GM21447 (cell line): ENCODE data around the gene SUSD2.
"Not testable (repeated sequence)": the region's sequence is repeated elsewhere in the genome, so short reads cannot be mapped to it uniquely, and the experiment has no call there.

Experiments used
- ATAC-seq: cut with Tn5 transposase; IDR thresholded peaks from one replicate; pipeline ENCODE4 v1.9.1; 2021; ENCODE audit not compliant: unreplicated experiment

Gene SUSD2

DNA sequence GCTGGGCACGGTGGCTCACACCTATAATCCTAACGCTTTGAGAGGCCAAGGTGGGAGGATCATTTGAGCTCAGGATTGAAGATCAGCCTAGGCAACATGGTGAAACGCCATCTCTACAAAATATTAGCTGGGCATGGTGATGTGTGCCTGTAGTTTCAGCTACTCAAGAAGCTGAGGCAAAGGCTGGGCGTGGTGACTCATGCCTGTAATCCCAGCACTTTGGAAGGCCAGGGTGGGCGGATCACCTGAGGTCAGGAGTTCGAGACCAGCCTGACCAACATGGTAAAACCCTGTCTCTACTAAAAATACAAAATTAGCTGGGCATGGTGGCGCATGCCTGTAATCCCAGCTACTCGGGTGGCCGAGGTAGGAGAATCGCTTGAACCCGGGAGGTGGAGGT, 29.1 kb downstream of the SUSD2 start:
- ATAC-seq: not testable (repeated sequence)

DNA sequence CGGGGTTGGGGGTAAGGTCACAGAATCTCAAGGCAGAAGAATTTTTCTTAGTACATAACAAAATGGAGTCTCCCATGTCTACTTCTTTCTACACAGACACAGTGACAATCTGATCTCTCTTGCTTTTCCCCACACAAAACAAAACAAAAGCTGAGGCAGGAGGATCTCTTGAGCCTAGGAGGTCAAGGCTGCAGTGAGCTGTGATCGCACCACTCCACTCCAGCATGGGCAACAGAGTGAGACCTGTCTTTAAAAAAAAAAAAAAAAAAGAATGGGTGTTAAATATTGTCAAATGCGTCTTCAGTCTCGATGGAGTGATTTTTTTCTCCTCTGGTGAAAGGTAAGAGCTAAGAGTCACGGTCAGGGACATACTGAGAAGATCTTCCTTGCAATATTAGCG, 30.4 kb downstream of the SUSD2 start:
- ATAC-seq: not testable (repeated sequence)

DNA sequence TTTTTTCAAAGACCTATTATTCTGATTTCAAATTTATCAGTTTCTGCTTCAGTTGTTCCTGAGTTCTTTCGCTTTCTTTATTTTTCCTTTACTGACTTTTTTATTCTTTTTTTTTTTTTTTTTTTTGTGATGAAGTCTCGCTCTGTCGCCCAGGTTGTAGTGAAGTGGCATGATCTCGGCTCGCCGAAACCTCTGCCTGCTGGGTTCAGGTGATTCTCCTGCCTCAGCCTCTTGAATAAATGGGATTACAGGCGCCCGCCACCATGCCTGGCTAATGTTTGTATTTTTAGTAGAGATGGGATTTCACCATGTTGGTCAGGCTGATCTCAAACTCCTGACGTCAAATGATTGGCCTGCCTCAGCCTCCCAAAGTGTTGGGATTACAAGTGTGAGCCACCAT, 31.8 kb downstream of the SUSD2 start:
- ATAC-seq: not testable (repeated sequence)

DNA sequence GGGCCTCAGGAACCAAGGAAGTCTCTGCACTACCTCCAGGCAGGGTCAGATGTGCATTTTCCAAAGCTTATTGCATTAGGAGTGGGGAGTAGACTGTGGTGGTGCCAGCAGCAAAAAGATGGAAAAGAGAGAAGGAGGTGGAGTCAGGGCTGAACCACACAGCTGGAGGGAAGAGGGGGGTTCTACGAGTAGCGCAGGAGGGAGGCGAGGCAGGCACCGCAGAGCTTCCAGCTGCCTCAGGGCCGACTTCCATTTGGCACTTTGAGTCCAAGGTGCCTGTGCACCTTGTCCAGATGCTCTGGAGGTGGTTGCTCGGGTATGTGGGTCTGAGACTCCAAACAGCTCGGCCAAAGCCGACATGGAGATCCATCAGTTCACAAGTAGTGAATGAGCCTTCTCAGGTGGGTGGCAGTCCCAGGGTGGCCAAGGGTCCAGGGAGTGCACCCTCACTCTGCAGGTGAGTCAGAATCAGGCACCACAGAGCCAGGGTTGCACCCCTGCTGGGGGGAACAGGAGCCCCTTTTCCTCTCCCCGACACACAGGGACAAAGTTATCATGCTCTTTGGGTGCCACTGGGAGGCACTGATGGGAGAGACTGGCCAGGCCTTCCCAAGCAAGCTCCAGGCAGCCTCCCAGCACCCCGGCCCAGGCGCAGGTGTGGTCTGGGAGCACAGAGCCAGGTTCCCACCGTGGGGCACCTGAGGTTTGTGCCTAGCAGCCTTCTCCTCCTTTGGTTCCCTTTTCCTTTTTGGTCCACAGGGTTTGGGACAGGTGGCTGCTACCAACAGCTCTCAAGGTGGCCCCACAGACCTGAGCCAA, 33.4 kb downstream of the SUSD2 start:
- ATAC-seq: no peak

DNA sequence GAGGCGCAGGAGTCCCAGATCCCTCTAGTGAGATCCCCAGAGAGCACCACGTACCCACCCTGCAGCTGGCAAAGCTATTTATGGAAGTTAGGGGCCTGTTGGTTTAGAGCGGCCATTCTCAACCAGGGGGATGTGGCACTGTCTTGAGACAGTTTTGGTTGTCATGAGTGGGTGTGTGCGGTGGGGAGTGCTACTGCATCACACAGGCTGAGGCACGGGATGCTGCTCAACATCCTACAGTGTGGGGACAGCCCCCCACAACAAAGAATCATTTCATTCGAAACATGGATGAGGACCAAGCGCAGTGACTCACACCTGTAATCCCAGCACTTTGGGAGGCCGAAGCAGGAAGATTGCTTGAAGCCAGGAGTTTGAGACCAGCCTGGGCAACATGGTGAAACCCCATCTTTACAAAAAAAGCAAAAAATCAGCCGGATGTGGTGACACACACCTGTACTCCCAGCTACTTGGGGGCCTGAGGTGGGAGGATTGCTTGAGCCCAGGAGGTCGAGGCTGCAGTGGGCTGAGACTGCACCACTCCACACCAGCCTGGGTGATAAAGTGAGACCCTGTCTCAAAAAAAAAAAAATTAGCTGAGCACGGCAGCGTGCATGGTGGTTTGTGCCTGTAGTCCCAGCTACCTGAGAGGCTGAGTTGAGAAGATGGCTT, 35.4 kb downstream of the SUSD2 start:
- no peak for ATAC-seq

DNA sequence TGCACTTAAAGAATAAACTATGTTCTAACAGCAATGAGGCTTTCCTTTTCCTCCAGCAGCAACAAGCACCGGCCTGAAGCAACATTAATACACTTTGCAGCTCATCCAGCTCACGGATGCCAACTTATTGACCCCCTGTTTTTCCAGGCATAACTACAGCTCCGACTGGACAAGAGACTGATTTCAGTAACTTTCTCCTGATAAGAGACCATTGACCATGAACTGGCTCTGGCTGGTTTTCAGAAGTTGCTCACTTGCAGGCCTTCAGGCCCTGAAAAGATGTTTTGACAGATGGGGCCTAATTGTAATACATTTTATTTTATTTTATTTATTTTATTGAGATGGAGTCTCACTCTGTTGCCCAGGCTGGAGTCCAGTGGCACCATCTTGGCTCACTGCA, 36.1 kb downstream of the SUSD2 start:
- ATAC-seq: no peak

DNA sequence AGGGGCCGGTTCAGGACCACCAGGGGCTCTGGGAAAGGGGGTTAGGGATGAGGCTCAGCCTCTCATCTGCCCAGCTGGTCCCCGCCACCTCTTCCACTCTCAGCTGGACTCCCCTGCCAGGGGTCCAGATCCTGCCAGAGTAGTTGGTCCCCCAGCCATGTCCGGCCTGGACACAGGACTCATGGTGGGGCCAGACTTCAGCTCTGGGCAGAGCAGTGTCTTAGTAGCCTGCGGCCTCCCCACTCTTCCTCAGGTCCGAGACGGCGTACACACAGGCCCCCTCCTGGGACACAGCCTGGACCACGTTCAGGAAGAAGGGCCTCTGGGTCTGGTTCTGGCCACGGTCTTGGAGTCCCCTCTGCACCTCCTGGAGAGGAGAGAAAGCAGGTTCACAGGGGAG, 38.5 kb downstream of the SUSD2 start:
- no peak for ATAC-seq

DNA sequence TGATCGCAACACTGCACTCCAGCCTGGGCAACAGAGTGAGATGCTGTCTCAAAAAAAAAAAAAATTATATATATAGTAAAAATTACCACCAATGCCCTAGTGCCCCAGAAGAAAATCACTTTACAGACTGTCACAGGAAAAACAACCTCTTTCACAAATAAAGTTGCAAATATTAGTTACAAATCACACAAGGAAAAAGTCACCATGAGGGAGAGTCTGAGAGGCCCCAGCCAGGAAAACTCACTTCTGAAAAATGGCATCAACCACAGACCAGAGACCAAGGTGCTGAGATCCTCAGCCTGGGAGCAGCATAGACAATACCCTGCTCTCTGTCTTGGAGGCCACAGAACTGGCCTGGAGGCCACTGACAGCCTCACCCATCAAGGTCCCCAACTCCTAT, 43.2 kb downstream of the SUSD2 start:
- ATAC-seq: no peak

DNA sequence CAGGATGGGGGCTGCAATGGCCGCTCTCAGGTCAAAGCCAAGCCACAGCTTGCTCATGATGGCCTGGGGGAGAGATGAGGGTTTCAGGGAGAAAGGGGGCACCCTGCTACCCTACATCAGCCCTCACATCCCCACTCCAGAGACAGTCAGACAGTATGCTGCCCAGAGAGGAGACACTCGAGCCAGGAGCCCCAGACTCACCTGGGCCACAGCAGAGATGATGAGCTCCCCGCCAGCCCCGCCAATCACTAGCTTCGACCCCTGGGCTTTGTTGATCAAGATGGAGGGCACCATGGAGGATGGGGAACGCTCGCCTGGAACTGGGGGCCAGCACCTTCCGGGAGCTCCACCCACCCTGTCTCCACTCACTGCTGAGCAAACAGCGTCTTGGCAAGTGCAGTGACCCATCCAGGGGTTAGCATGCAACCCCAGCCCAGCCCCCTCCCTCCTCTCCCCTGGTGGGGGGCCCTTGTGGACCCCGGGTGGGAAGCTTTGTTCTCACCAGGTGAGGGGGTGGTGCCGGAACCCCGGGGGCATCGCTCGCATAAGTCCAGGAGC, 43.8 kb downstream of the SUSD2 start:
- ATAC-seq: no peak

DNA sequence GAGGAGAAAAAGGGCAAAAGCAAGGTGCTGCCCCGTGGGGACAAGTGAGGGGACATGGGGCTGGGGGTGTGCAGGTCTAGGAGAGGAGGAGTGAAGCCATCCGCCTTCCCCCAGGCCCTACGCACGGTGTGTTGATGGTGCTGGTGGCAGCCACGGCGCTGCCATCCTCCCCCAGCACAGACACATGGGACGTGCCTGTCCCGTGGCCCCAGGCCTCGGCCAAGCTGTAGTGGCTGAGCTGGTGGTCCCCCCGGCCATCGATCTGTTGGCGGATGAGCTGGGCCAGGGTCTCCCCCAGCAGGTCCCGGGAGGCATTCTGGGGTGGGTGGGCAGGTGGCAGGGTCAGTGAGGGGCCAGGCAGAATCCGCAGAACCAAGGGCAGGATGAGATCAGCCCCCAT, 44.7 kb downstream of the SUSD2 start:
- ATAC-seq: no peak

DNA sequence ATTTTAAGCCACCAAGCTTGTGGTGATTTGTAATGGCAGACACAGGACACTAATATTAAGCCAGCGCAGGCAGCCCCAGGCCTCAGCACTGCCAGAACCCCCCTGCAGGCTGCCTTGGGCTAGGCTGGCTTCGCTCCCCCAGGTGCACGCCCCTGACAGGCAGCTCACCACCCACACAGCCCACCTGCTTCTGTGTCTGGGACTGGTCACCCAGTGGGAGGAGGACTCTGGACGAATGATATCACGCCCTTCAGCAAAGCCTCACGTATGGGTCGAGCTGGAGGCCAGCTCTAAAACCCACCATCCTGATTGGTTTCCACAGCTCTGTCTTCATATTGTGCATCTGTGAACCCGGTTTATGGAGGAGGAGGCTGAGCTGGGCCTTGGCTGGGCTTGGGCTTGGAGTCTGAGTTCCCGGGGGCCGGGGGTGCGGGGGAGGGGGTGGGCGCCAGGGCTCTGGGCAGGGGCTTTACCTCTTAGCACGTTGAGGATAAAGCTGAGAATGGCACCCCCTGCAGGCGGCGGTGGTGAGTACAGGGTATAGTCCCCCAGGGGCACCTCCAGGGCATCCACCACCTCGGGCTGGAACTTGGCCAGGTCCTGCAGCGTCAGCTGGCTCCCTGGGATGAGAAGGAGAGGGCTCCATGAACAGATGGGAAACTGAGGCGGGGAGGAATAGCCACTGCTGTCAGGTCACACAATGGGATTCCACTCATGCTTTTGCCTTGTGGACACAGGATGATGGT, 49.8 kb downstream of the SUSD2 start:
- no peak for ATAC-seq

DNA sequence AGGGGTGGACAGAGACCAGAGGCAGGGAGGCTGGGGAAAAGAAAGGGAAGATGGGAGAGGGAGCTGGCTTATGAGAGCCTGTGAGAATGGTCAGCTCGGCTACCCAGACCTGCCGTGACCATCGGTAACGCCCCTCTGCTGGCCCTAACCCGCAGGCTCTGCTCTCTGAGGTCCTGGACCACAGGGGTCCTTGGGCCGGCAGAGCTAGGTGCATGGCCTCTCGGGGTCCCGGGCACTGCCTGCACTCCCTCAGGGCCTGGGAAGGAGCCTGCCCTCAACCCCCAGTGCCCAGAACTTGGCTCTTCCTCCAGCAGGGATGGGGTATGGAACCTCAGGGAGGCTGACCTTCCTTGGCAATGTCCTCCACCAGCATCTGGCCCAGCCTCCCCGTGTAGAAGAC, 50.4 kb downstream of the SUSD2 start:
- ATAC-seq: no peak

DNA sequence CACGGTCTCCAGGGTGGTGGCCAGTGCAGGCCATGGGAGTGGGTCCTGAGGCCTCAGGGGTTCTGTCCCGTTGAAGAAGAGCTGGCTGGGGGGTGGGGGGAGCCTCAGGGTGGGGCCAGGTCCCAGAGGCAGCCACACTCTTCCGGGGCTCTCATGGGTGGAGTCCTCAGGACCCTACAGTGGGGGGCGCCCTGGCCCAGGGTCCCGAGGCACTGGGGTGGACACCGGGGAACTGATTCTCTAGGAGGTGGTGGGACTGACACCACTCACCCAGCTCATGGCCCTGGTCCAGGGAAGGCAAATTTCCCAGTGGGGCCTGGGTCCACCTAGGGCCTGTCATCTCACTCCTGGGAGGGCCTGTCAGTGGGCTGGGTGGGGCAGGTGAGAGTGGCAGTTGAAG, 50.8 kb downstream of the SUSD2 start:
- ATAC-seq: no peak

DNA sequence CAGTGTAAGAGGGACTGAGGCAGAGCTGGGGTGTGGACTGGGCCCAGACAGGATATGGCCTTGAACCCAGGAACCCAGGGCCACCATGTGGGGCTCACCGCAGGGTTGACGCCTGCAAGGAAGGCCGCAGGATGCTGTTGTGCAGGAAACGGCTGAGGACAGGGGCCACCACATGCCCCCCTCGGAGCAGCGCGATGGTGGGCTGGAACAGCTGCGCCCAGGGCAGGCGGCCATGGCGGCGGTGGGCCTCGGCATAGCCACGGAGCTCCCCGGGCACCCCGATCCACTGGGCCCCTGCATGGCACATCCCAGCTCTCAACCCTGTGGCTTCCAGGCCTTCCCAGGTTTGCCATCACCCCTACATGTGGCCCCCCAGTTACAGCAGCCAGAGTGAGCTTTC, 51.4 kb downstream of the SUSD2 start:
- ATAC-seq: no peak

DNA sequence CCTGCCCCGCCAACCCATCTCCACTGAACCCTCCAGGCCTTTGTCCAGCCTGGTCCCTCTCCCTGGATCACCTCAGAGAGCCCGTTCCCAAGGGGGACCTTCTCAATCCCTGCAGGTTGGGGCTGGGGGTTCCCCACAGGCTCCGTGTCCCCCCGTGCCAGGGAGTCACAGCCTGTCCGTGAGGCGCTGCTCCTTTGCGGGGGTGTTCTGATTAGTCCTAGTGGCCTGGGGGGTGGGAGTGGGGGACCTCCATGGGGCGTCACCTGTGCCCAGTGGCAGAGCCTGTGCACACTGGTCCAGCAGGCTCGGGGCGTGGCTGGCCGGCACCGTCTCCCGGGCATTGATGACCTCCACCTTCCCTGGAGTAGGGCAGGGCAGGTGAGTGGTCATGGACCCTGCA, 51.9 kb downstream of the SUSD2 start:
- no peak for ATAC-seq

DNA sequence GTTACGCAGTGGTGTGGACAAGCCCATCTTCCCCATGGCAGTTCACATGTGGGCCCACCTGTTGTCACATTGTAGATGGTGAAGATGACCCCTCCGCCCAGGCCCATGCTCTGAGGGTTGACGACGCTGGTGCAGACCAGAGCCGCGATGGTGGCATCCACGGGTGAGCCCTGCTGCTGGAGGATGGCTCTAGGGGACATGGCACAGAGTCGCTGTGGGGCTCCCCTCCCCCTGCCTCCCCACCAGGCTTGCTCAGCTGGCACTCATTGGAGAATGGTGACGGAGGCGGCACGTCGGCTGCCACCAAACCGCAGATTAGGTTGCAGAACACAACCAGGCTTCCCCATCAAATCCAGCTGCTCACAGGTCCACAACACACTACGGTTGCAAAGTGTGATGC, 52.5 kb downstream of the SUSD2 start:
- ATAC-seq: no peak

DNA sequence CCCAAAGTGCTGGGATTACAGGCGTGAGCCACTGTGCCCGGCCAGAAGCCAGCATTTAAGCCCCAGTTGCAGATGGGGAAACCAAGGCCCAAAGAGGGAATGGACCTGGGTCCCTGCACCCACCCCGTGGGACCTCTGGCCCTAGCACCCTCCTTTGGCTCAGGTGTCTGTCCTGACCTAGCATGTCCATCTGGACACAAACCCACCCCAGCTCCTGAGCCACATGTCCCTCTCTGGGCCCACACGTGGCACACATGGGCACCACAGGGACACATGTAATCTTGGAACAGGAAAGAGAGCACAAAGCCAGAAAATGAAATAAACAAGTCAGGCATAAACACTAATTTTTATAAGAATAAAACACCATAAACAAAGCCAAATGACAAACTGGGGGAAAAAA, 54.0 kb downstream of the SUSD2 start:
- no peak for ATAC-seq

DNA sequence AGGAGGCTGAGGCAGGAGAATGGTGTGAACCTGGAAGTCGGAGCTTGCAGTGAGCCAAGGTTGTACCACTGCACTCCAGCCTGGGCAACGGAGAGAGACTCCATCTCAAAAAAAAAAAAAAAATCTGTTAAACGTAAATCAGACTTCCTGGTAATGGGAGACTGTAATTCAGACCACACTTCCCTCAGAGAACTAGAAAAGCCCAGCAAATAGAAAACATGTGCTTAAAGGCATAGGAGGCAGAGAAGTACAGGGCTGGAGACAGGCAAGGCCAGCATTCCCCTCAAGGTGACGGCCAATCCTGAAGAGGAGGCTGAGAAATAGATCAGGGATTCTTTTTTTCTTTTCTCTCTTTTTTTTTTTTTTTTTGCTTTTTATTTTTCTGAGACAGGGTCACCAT, 55.4 kb downstream of the SUSD2 start:
- ATAC-seq: no peak

DNA sequence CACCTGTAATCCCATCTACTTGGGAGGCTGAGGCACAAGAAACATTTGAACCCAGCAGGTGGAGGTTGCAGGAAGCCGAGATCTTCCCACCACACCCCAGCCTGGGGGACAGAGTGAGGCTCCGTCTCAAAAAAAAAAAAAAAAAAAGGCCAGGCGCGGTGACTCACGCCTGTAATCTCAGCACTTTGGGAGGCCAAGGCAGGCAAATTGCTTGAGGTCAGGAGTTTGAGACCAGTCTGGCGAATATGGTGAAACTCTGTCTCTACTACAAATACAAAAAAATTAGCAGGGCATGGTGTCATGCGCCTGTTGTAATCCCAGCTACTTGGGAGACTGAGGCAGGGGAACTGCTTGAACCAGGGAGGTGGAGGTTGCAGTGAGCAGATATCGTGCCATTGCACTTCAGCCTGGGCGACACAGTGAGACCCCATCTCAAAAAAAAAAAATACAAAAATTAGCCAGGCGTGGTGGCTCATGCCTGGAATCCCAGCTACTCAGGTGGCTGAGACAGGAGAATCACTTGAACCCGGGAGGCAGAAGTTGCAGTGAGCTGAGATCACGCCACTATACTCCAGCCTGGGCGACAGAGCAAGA, 56.9 kb downstream of the SUSD2 start:
- ATAC-seq: not testable (repeated sequence)
